SH-SY5Y (cell line): Measurements from ENCODE around the gene IFIT2.

ENCODE experiments used
- GATA2 ChIP-seq: IDR thresholded peaks from 2 replicates; pipeline ENCODE4 v1.6.1; 2011; ENCODE audit warnings: mild to moderate bottlenecking, low read depth, low read length
- GATA3 ChIP-seq: IDR thresholded peaks from 2 replicates; pipeline ENCODE4 v1.6.1; 2011; ENCODE audit warnings: low read depth, mild to moderate bottlenecking, low read length, moderate library complexity

DNA sequence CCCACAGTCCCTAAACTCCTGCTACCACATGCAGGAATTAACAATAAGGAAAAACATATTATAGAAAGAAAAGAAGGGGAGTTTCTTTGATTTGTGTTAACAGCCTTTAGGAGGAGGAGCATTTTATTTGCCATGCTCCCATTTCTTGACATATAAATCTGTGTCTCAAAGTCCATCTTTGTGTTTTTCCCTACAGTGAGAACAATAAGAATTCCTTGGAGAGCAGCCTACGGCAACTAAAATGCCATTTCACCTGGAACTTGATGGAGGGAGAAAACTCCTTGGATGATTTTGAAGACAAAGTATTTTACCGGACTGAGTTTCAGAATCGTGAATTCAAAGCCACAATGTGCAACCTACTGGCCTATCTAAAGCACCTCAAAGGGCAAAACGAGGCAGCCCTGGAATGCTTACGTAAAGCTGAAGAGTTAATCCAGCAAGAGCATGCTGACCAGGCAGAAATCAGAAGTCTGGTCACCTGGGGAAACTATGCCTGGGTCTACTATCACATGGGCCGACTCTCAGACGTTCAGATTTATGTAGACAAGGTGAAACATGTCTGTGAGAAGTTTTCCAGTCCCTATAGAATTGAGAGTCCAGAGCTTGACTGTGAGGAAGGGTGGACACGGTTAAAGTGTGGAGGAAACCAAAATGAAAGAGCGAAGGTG lies 4.1 kb downstream of the IFIT2 start:
- TF ChIP-seq GATA2 (no peak), GATA3 (no peak)
